K562 (cell line): ENCODE data around the gene MSH4. TPM values are rescaled to one million over a fixed set of nuclear protein-coding genes. Genes with fewer than 3 reads are reported as not detected.

ENCODE experiments used
- ARNT ChIP-seq, 2 experiments: fragments of 450-650 bp; IDR thresholded peaks; 2 replicates each; pipeline ENCODE4 v1.6.1; 2016; ENCODE audit warnings: mild to moderate bottlenecking in 1 of 2
- CBX2 ChIP-seq: fragments of 200-600 bp; sonication (generic); IDR thresholded peaks from one replicate; pipeline ENCODE4 v1.6.1; 2012; ENCODE audit warnings: mild to moderate bottlenecking, low read length, inconsistent platforms; ENCODE audit not compliant: insufficient read depth, poor library complexity, severe bottlenecking
- CCNT2 ChIP-seq: IDR thresholded peaks from 2 replicates; pipeline ENCODE4 v1.6.1; 2011; ENCODE audit warnings: borderline replicate concordance, low read depth, mild to moderate bottlenecking, moderate library complexity, mixed read lengths, low read length; ENCODE audit not compliant: insufficient read length; ENCODE audit errors: extremely low read depth
- CREB3 ChIP-seq: fragments of 450-650 bp; conservative IDR thresholded peaks from 2 replicates; pipeline ENCODE4 v1.6.1; 2016; ENCODE audit warnings: missing genetic modification characterization, low read depth, mild to moderate bottlenecking, missing compliant biosample characterization, moderate library complexity
- CREBBP ChIP-seq: IDR thresholded peaks from one replicate; pipeline ENCODE4 v1.6.1; 2012; ENCODE audit warnings: low read depth, mild to moderate bottlenecking, control low read depth, inconsistent platforms, low read length
- KLF16 ChIP-seq: IDR thresholded peaks from 2 replicates; pipeline ENCODE4 v1.6.1; 2016; ENCODE audit warnings: antibody characterized with exemption
- MAFF ChIP-seq: IDR thresholded peaks from 2 replicates; pipeline ENCODE4 v1.6.1; 2012; ENCODE audit warnings: low read length, improper control_type of control experiment
- NFIC ChIP-seq: fragments of 450-650 bp; IDR thresholded peaks from 2 replicates; pipeline ENCODE4 v1.6.1; 2017; ENCODE audit warnings: mild to moderate bottlenecking, inconsistent platforms
- RFX5 ChIP-seq: IDR thresholded peaks from 2 replicates; pipeline ENCODE4 v1.6.1; 2011; ENCODE audit warnings: low read depth, mild to moderate bottlenecking, improper control_type of control experiment, low read length
- TEAD2 ChIP-seq: fragments of 450-650 bp; IDR thresholded peaks from 2 replicates; pipeline ENCODE4 v1.6.1; 2016; ENCODE audit warnings: missing genetic modification characterization, control low read depth, missing compliant biosample characterization
- ZNF165 ChIP-seq: fragments of 250-450 bp; sonication (Bioruptor Pico); IDR thresholded peaks from 2 replicates; pipeline ENCODE4 v1.4.0; 2020; ENCODE audit warnings: borderline replicate concordance
- ZNF217 ChIP-seq: sonication (generic); formaldehyde crosslinking; IDR thresholded peaks from 2 replicates; pipeline ENCODE4 v1.8.0; 2022; ENCODE audit warnings: mild to moderate bottlenecking, missing genetic modification reagents
- ZNF280A ChIP-seq: fragments of 450-650 bp; IDR thresholded peaks from 2 replicates; pipeline ENCODE4 v1.6.1; 2018; ENCODE audit warnings: mild to moderate bottlenecking, low read depth; ENCODE audit not compliant: partially characterized antibody
- ZNF584 ChIP-seq: fragments of 200-800 bp; sonication (Bioruptor generic); IDR thresholded peaks from 2 replicates; pipeline ENCODE4 v1.6.1; 2016; ENCODE audit warnings: low read depth, mild to moderate bottlenecking, missing genetic modification characterization, missing compliant biosample characterization
- ZNF707 ChIP-seq: fragments of 250-450 bp; sonication (Bioruptor Pico); conservative IDR thresholded peaks from 2 replicates; pipeline ENCODE4 v1.8.0; 2022; ENCODE audit warnings: inconsistent platforms, mild to moderate bottlenecking, moderate library complexity
- ZNF717 ChIP-seq: fragments of 250-450 bp; sonication (Bioruptor Pico); IDR thresholded peaks from 2 replicates; pipeline ENCODE4 v1.5.0; 2021
- polyA plus RNA-seq, 8 experiments: library from polyadenylated mRNA; depleted of rRNA in 4 of 8; stranded (reverse) in 5 of 8; unstranded in 3 of 8; fragments of >200 nt; fragmentation: Nextera tagmentation in 2 of 8; fragmentation: Illumina TruSeq in 1 of 8; extraction: Ambion mirVana in 2 of 8; extraction: Trizol in 1 of 8; gene quantifications; 2 replicates each; pipeline versions ENCODE4 v1.2.1 to v1.2.3, GENCODE V29; 2011 to 2014; ENCODE audit warnings: inconsistent platforms in 1 of 8, missing spikeins in 1 of 8
- total RNA-seq, 7 experiments: library from RNA; depleted of rRNA in 6 of 7; stranded (reverse); fragments of >200 nt in 6 of 7; fragmentation: Illumina TruSeq in 2 of 7; extraction: Trizol in 2 of 7; gene quantifications; 2 replicates each; pipeline versions ENCODE4 v1.2.1 to v1.2.3, GENCODE V29; 2011 to 2021; ENCODE audit warnings: low replicate concordance in 1 of 7
- TF ChIP-seq, protein P1 (sequence below): fragments of 250-450 bp; sonication (Bioruptor Pico); IDR thresholded peaks from 2 replicates; pipeline ENCODE4 v1.8.0; 2021; ENCODE audit warnings: borderline replicate concordance, mild to moderate bottlenecking, moderate library complexity; ENCODE audit not compliant: poor library complexity, severe bottlenecking
- TF ChIP-seq, protein P2 (sequence below), 3 experiments: fragments of 200-800 bp in 1 of 3; fragments of 250-450 bp in 1 of 3; fragments of 450-650 bp in 1 of 3; sonication (Bioruptor Pico) in 1 of 3; sonication (Bioruptor generic) in 1 of 3; formaldehyde crosslinking in 1 of 3; IDR thresholded peaks; 2 replicates each; pipeline versions ENCODE4 v1.6.1 to v1.8.0; 2016 to 2022; ENCODE audit warnings: mild to moderate bottlenecking in 2 of 3, missing genetic modification characterization in 2 of 3, missing compliant biosample characterization in 1 of 3, moderate library complexity in 1 of 3

Gene MSH4
- total and polyA plus RNA-seq, 9 of the 15 experiments (the other 6 are each of a cell fraction or from before 2014, with no cell fraction given) = 0.04 to 0.18 (median 0.12) TPM; not detected in 4

- no peak for TF ChIP-seq ZNF707
- TF ChIP-seq, protein P1, sequence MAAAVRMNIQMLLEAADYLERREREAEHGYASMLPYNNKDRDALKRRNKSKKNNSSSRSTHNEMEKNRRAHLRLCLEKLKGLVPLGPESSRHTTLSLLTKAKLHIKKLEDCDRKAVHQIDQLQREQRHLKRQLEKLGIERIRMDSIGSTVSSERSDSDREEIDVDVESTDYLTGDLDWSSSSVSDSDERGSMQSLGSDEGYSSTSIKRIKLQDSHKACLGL (CRISPR knock-in tag) = no peak
- TF ChIP-seq CBX2 = no peak
- TF ChIP-seq MAFF = no peak; the same call in none of the 2 replicates
- no peak for TF ChIP-seq ZNF280A
- peak; percentile 18 for TF ChIP-seq CCNT2
- TF ChIP-seq ZNF584 (CRISPR knock-in tag) = no peak
- peak; percentile 82; the same call in 1 of the 2 replicates for TF ChIP-seq ZNF717 (CRISPR knock-in tag)
- TF ChIP-seq KLF16 = no peak
- no peak for TF ChIP-seq RFX5
- TF ChIP-seq CREB3 (tag) = no peak
- TF ChIP-seq, protein P2, sequence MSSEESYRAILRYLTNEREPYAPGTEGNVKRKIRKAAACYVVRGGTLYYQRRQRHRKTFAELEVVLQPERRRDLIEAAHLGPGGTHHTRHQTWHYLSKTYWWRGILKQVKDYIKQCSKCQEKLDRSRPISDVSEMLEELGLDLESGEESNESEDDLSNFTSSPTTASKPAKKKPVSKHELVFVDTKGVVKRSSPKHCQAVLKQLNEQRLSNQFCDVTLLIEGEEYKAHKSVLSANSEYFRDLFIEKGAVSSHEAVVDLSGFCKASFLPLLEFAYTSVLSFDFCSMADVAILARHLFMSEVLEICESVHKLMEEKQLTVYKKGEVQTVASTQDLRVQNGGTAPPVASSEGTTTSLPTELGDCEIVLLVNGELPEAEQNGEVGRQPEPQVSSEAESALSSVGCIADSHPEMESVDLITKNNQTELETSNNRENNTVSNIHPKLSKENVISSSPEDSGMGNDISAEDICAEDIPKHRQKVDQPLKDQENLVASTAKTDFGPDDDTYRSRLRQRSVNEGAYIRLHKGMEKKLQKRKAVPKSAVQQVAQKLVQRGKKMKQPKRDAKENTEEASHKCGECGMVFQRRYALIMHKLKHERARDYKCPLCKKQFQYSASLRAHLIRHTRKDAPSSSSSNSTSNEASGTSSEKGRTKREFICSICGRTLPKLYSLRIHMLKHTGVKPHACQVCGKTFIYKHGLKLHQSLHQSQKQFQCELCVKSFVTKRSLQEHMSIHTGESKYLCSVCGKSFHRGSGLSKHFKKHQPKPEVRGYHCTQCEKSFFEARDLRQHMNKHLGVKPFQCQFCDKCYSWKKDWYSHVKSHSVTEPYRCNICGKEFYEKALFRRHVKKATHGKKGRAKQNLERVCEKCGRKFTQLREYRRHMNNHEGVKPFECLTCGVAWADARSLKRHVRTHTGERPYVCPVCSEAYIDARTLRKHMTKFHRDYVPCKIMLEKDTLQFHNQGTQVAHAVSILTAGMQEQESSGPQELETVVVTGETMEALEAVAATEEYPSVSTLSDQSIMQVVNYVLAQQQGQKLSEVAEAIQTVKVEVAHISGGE (CRISPR knock-in tag; IDR thresholded peaks at IDR 0.05) = no peak
- no peak for TF ChIP-seq TEAD2 (tag)
- TF ChIP-seq ARNT (IDR thresholded peaks at IDR 0.05) = peak in 1 of 2 experiments; percentile 40; a peak in 1 of 4 replicates
- peak; percentile 27 for TF ChIP-seq NFIC
- no peak for TF ChIP-seq ZNF217 (CRISPR knock-in tag)
- no peak for TF ChIP-seq CREBBP
- TF ChIP-seq ZNF165 (CRISPR knock-in tag) = no peak; the same call in 1 of the 2 replicates
These were observed at the start of gene MSH4 (continued) for GRCh38 chr1:75796376-75797272.
